AG09309 (cell line): ENCODE data around the gene MBTPS1.

Experiments used
- DNase-seq: peaks from one replicate; pipeline ENCODE4 v3.0.0-alpha.2; 2010; ENCODE audit warnings: low read depth
- H3K4me3 ChIP-seq: 2 replicates; pipeline ENCODE4 v1.5.1; 2011; ENCODE audit warnings: mild to moderate bottlenecking, low read depth, low read length, moderate library complexity; ENCODE audit not compliant: control insufficient read depth
- TF ChIP-seq, protein P1 (sequence below): IDR thresholded peaks from 2 replicates; pipeline ENCODE4 v1.5.1; 2011; ENCODE audit warnings: mild to moderate bottlenecking, low read depth, low read length, inconsistent platforms; ENCODE audit not compliant: insufficient read depth, control insufficient read depth; ENCODE audit errors: missing control alignments

Gene MBTPS1

GRCh38 chr16:84156342-84156784 lies 39.6 kb upstream of the MBTPS1 start:
- DNase-seq, result no peak
- TF ChIP-seq, protein P1, sequence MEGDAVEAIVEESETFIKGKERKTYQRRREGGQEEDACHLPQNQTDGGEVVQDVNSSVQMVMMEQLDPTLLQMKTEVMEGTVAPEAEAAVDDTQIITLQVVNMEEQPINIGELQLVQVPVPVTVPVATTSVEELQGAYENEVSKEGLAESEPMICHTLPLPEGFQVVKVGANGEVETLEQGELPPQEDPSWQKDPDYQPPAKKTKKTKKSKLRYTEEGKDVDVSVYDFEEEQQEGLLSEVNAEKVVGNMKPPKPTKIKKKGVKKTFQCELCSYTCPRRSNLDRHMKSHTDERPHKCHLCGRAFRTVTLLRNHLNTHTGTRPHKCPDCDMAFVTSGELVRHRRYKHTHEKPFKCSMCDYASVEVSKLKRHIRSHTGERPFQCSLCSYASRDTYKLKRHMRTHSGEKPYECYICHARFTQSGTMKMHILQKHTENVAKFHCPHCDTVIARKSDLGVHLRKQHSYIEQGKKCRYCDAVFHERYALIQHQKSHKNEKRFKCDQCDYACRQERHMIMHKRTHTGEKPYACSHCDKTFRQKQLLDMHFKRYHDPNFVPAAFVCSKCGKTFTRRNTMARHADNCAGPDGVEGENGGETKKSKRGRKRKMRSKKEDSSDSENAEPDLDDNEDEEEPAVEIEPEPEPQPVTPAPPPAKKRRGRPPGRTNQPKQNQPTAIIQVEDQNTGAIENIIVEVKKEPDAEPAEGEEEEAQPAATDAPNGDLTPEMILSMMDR, result no peak
- no peak overlapping the region for H3K4me3 ChIP-seq

DNA sequence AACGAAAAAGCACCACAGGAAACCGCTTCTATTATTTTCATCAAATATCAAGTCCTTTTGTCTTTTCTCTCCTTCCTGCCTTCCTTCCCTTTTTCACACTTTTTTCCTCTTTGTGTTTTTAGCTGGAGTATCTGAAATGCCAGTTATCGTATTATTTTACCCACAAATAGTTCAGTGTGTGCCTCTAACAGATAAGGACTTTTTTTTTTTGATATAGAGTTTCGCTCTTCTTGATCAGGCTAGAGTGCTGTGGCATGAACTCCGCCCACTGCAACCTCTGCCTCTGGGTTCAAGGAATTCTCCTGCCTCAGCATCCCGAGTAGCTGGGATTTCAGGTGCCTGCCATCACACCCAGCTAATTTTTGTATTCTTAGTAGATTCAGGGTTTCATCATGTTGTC lies 39.0 kb upstream of the MBTPS1 start:
- TF ChIP-seq, protein P1, result no peak
- DNase-seq, result no peak
- no peak overlapping the region for H3K4me3 ChIP-seq

- no peak for DNase-seq
- no peak overlapping the region for H3K4me3 ChIP-seq
- TF ChIP-seq, protein P1, result no peak
Observed at GRCh38 chr16:84155226-84155625, 38.5 kb upstream of the MBTPS1 start.

GRCh38 chr16:84153660-84154214 lies 37.0 kb upstream of the MBTPS1 start:
- TF ChIP-seq, protein P1, result no peak
- no peak overlapping the region for H3K4me3 ChIP-seq
- DNase-seq, result no peak

DNA sequence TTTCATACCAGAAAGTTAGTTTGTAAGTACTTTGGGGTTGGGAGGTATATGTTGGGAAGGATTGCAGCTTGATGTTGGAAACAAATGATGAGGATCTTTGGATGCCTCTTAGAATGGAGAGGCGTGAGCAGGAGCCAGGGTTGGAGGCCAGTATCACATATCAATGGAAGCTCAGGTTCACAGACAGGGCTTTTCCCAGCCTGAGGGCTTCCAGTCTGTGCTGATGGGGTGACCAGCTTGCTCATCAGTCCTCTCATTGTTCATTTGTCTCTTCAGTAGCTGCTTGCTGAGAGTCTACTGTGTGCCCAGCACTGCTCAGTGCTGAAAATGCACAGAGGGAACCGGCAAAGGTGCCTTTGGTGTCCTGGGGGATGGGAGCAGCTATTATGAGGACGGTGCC lies 34.2 kb upstream of the MBTPS1 start:
- TF ChIP-seq, protein P1, result no peak
- no peak for DNase-seq
- no peak overlapping the region for H3K4me3 ChIP-seq

GRCh38 chr16:84144859-84145639 lies 28.3 kb upstream of the MBTPS1 start, which contains the start of the genes DNAAF1 and HSDL1:
Gene DNAAF1 (plus strand): TSS chr16:84145308. CDS start chr16:84145441, 133 bp downstream.
Gene HSDL1 (minus strand): TSS chr16:84145177. CDS start chr16:84131321, 13,856 bp downstream.
- TF ChIP-seq, protein P1, result no peak
- DNase-seq, result peak; percentile 13
- peak within 1 kb of the TSS; percentile 81 for H3K4me3 ChIP-seq
